Stimulated activated CD4-positive, alpha-beta T cell treated with anti-CD3 and anti-CD28 coated beads, Interleukin-2, amount 100 ng/mL, for 4 hours (primary cell): Measurements from ENCODE around the gene DGLUCY.
"Not testable (repeated sequence)": the region's sequence is repeated elsewhere in the genome, so short reads cannot be mapped to it uniquely, and the experiment has no call there.

Experiments used
- DNase-seq: peaks from one replicate; pipeline ENCODE4 v3.0.0-alpha.2; 2020; ENCODE audit warnings: low read depth

The DGLUCY gene

DNA sequence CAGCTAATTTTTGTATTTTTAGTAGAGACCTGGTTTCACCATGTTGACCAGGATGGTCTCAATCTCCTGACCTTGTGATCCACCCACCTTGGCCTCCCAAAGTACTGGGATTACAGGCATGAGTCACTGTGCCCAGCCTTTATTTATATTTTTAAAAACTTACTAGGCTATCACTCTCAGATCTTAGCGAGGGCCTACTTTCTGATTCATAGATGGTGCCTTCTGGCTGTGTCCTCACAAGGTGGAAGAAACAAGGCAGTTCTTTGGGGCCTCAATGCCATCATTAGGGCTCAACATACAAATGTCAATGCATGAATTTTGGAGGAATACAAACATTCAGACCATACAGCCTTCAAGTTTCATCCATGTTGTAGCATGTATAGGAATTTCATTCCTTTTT, 2.4 kb upstream of the DGLUCY start:
- DNase-seq: no peak

DNA sequence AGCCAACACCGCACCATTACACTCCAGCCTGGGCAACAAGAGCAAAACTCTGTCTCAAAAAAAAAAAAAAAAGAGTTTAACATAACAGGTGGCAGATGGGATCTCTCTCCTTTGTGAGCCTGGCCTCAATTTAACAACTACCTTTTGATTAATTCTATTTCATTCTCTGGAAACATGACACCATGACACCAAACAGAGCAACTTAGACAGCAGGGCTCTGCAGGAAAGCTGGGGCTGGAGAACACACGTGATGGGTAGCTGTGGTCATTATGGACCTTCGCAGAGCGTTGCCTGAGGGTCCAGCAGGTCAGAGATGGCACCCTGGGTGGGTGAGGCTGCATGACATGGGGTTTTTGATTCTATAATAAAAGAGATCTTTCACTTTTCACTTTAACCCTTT, 1.7 kb upstream of the DGLUCY start:
- no peak for DNase-seq

DNA sequence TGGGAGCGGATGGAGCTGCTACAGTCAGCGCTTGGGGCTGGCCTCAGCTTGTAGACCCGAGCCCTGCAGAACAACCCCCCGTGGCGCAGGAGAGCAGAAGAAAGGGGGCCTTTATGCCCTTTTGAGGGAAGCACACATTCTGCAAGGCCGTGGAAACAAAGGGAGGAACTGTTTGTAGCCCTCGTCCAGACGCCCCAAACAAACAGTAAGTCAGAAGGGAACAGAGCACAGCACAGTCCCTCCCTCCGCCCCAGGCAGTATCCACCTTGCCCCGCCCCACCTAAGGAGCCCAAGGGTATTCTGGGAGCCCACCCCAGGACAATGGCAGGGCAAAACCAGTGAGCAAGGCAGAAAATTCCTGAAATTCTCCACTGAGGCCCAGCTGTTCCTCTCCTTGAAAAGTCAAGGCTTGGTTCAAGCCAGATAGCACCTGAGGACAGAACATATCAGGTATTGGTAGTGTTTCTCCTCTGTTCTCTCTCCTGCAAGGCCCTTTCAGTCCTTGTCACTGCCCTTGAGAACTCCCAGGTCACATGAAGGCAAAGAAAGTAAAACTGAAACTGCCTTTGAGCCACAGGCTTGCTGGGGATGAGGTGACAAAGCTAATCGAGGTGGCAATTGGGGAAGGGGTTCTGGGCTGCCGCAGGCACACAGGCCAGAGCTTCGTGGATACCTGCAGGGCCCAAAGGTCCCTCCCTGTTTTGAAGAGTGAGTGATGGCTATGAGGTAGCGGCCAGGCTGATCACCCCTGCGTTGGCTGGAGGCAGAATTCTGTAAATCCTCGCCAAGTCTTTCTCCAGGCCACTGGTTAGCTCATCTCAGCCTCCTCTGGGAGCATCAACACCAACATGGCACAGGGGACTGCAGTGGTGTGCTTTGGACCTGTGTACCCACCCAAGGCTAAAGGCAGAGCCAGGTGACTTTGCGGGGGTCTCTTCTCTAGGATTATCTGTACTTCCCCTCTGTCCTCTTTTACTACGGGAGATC, 499 bp downstream of the DGLUCY start:
- DNase-seq: peak; percentile 62

DNA sequence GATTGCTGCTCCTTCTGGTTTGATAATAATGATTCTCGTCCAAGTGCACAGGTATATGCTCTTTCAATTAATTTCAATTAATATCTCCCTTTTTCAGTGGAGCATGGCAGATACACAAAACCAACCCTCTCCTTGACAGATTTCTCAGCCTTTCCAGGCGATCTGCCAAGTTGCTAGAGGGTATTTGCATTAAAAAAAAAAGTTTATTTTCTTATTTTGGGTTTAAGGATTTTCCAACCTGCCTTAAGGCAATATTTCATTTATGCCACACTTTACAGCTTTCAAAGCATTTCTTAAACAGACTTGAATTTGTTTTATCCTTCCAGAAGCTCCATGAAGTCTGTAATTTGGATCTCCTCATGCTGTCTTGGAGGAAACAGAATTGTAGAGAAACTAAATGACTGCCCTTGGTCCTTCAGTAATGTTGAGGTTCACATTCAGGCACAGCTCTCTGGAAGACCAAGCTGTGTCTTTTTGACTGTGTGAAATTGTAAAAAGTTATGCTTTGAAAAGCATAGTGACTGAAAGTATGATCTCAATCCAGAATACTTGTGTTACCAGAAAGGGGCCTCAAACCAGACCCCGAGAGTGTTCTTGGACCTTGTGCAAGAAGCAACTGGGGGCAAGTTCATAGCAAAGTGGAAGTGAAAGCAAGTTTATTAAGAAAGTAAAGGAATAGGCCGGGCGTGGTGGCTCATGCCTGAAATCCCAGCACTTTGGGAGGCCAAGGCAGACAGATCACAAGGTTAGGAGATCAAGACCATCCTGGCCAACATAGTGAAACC, 2.3 kb downstream of the DGLUCY start:
- no peak for DNase-seq

DNA sequence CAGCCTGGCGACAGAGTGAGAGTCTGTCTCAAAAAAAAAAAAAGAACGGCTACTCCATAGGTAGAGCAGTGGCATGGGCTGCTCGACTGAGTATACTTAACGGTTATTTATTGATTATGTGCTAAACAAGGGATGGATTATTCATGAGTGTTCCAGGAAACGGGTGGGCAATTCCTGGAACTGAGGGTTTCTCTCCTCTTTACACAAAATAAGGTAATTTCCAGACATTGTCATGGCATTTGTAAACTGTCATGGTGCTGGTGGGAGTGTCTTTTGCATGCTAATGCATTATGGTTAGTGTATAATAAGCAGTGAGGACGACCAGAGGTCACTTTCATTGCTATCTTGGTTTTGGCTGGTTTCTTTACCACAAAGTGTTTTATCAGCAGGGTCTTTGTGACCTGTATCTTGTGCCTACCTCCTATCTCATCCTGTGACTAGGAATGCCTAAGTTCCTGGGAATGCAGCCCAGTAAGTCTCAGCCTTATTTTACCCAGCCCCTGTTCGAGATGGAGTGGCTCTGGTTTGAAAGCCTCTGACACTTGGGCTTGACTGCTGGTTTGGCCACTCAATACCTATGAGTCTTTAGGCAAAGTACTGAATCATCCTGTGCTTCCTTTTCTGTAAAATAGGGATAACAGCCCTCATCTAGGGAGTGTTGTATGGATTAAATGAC, 3.2 kb downstream of the DGLUCY start:
- DNase-seq: peak; percentile 57

DNA sequence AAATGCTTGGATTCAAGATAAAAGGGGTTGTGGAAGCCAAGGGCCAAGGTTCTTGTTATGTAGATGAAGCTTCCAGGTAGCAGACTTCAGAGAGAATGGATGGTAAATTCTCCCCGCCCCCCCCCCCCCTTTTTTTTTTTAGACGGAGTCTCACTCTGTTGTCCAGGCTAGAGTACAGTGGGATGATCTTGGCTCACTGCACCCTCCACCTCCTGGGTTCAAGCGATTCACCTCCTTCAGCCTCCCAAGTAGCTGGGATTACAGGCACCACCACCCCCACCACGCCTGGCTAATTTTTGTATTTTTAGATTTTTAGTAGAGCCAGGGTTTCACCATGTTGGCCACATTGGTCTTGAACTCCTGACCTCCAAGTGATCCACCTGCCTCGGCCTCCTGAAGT, 4.1 kb downstream of the DGLUCY start:
- no peak for DNase-seq

DNA sequence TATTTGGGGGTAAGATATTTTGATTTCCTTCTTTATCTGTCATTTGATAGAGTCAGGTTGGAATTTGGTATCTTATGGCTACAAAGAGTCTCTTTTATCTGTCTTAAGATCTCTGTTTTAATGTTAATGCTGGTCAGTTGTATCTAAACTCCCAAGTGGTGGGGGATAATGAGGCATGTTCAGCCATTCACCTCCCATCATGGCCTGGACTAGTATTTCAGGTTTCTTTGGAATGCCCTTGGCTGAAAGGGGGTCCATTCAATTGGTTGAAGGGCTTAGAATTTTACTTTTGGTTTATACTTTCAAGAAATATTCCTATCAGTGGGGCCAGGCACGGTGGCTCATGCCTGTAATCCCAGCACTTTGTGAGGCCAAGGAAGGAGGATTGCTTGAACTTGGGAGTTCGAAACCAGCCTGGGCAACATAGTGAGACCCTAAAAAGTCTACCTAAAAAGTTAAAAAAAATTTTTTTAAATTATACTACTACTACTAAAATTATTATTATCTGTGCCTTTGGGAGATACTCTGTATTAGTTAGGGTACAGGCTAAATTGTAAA, 4.7 kb downstream of the DGLUCY start:
- no peak for DNase-seq

DNA sequence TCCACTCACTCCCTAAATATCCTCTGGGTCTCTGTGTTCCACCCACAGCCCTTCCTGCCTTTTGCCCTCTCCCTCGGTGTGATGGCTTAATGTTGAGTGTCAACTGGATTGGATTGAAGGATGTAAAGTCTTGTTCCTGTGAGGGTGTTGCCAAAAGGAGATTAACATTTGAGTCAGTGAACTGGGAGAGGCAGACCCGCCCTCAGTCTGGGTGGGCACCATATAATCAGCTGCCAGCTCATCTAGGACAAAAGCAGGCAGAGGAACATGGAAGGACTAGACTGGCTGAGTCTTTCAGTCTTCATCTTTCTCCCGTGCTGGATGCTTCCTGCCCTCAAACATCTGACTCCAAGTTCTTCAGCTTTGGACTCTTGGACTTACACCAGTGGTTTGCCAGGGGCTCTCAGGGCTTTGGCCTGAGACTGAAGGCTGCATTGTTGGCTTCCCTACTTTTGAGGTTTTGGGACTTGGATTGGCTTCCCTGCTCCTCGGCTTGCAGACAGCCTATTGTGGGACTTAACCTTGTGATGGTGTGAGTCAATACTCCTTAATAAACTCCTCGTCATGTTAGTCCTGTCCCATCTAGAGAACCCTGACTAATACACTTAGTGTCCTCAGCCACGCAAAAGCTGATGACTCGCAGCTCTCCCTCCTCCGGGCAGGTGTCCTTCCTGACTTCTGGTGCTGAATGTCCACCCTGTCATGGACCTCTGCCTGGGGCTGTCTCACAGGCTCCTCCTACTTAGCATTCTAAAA, 5.9 kb downstream of the DGLUCY start:
- no peak for DNase-seq

DNA sequence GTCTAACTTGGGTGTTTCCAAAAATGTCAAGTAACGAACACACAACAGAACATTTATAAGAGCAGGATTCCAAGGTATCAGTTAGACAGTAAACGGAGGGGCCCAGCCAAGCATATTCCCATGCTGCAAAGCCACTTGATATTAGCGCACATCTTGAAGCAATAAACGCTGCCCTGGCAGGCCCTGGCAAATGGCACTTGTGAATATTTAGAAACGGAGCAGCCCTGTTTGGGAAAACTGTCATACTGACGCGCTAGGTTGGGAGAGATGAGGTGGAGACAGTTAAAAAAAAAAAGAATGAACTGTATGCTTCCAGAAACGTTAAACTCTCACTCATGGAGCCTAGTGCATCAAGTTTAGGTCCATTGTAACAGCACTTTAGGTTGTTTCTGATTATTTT, 9.3 kb downstream of the DGLUCY start:
- no peak for DNase-seq

DNA sequence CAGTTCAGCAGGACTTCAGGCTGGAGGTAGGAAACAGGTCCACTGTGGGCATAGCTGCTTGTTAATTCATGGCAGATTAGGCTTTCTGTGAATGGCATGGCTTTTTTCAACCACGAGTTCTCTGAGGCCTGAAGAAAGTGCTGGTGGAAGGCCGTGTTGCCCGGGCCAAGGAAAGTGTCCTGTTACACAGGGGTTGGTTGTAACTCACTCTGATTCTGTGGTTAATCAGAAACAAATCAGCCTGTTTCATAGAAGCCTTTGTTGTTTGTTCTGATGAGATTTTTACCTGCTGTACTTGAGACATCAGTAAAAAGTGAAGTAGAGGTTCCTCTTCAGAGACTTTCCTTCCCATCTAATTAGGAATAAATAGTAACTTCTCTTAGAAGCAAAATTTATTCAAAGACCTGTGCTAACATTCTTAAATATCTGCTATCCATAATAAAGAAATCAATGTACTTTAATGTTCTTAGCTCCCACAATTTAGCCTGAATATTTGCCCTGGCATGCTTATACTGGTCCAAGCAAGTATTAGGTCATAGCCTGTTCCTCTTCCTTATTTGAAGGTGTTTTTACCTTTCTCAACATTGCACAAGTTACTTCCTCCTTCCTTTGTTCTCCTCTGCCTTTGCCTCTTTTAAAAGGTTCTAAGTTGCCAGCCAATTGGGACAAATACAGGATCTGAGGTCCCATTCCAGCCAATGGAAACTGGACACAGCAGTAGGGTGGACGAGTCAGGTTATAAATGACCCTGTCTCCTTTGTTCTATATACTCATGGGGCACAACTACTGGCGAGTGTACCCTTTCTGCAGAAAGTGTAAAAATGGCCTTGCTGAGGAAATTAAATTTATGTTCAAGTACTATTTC, 10.8 kb downstream of the DGLUCY start:
- DNase-seq: not testable (repeated sequence)

DNA sequence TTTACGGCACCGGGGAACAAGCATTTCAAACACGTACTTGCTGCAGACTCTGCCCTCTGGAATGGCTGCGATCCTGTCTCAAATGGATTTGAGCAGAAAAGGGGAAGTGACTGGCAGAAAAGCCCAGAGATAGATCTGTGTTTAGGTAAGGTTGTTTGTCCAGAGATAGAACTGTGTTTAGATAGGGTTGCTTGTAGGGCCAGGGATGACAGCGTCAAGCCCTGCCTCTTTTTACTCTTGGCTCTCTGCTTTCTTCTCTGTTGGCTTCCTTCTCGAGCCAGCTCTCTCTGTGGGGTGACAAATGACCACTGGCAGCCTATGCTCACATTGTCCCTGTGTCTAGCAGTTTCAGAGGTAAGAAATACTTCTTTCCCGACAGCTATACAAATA, 11.4 kb downstream of the DGLUCY start:
- DNase-seq: no peak

DNA sequence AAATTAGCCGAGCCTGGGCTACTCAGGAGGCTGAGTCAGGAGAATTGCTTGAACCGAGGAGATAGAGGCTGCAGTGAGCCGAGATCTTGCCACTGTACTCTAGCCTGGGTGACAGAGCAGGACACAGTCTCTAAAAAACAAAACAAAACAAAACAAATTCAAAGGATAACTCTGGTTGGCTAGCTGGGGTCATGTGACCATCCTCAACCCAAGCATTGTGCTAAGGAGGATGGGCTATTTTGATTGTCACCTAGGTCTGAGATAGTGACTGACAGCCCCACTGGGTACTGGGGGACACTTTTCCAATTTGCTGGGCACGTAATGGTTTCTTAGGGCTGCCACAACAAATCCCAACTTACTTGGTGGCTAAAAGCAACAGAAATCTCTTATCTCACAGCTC, 11.9 kb downstream of the DGLUCY start:
- no peak for DNase-seq

DNA sequence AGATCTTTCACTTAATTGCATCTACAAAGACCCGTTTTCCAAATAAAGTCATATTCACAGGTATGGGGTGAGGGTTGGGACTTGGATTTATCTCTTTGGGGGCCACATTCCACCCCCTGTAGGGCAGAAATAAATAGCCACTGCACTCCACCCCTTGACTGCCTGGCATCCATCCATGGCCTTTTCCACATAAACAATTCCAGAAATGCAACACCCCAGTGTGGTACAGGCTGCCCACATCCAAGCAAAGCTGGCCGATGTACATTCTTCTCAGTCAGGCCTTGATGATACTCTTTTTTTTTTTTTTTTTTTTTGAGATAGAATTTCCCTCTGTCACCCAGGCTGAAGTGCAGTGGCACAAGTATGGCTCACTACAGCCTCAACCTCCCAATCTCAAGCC, 12.9 kb downstream of the DGLUCY start:
- DNase-seq: no peak

DNA sequence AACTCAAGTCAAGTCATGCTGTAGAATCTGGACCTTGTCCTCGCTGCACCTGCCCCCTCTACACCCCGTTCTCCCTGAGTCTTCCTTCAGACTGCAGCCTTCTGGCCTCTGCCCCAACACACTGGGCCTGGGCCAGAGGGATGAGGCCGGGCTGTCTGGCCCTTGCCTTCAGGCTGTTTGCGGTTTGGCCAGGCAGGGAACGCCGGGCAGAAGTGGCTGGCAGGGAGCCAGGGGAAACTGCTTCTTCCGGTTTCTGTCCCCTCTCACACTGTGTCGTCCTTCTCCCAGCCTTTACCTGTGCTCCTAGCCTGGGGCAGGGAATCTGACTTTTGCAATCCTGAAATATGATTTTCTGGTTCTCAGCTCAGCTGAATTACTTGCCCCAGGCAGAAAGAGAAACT, 13.5 kb downstream of the DGLUCY start:
- no peak for DNase-seq

DNA sequence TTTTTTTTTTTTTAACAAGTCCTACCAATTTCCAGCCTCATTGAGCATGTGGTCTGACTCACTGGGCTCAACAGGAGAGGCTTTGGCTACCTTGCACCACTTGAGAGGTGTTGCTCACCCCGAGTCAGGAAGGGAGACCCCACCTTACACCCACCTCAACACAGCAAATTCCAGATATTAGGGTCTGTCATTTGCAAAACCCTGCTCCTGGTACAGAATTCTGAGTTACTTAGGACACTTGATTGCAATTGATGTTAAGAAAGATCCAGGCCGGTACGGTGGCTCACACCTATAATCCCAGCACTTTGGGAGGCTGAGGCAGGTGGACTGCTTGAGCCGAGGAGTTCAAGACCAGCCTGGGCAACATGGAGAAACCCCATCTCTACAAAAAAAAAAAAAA, 14.1 kb downstream of the DGLUCY start:
- DNase-seq: no peak

DNA sequence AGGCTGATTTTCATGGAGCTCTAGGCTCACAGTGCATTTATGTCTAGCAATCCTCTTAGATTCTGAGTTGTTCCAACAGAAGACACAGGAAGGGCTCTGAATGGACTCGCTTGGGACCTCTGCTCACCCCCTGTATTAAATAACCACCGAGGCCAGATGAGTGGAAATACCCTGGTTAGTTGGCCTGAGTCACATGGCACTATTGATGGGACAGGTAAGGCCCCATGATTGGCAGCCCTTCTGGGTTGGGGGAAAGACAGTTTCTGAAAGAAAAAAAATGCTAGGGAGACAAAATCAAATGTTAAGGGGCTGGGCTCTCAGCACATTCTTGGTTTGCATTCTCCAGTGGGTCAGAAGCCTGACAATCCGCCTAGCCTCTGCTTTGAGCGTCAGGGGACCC, 14.8 kb downstream of the DGLUCY start:
- no peak for DNase-seq

DNA sequence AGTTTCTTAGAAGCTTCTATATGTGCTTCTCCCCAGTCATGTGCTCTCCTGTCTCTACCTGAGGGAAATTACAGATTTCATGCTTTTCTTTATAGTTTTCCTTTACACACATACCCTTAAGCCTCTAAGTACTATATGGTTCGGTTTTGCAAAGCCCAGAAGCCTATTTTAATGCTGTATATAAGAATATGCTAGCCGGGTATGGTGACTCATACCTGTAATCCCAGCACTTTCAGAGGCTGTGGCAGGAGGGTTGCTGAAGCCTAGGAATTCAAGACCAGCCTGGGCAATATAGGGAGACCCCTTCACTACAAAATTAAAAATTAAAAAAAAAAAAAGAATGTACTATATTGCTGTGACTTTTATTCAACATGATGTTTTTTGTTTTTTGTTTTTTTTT, 15.4 kb downstream of the DGLUCY start:
- no peak for DNase-seq

DNA sequence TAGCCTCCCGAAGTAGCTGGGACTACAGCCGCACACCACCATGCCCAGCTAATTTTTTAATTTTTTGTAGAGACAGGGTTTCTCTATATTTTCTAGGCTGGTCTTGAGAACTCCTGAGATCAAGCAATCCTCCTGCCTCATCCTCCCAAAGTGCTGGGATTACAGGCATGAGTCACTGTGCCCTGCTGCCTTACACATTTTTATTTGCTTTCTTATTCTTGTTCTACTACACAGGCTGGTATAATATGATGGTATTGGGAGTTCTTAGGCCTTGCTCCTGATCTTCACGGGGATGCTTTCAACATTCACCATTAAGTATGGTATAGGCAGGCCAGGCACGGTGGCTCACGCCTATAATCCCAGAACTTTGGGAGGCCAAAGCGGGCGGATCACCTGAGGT, 21.2 kb downstream of the DGLUCY start:
- DNase-seq: no peak

DNA sequence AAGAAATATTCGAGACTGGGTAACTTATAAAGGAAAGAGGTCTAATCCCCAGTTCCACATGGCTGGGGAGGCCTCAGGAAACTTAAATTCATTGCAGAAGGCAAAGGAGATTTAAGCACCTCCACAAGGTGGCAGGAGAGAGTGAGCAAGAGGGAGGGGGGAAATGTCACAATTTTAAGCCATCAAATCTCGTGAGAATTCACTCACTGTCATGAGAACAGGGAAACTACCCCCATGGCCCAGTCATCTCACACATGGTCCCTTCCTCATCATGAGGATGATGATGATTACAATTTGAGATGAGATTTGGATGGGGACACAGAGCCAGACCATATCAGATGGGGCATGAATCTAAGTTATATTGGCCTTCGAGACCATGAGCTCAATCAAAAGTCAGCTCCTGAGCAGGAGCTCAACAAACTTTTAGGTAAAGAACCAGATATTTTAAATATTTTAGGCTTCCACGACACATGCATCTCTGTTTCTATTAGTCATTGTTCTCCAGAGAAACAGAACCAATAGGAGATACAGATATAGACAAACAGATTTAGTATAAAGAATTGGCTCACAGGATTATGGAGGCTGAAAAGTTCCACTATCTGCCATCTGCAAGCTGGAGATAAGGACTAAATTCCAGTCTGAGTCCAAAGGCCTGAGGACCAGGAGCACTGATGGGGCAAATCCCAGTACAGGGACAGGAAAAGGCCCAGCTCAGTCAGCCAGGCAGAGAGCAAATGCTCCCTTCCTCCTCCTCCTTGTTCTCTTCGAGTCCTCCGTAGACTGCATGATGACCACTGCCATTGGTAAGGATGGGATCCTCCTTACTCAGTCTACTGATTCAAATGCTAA, 24.9 kb downstream of the DGLUCY start:
- peak; percentile 14 for DNase-seq

DNA sequence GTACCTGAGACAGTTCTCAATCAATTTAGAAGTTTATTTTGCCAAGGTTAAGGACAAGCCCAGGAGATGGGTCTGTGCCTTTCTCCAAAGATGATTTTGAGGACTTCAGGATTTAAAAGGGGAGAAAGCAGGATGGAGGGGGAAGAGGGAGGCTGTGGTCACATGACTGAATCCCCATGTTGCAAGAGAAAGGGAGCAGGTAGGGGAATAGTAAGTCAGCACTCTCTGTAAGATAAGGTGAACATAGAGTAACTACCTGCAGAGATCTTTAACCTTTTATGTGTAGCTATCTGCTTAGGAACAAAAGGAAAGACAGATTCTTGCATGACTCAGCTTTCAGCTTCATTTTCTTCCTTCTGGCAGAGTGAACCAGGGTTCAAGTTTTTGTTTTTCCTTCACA, 25.9 kb downstream of the DGLUCY start:
- no peak for DNase-seq
